ENCODE measurements around the gene AGPAT3.
A peak's percentile ranks its signal among the peaks of the same experiment; 100 is the strongest.

Gene AGPAT3

GRCh38 chr21:43865540-43866259 is 677 bp downstream of the AGPAT3 start:
- no peak for DNase-seq

- no peak for DNase-seq
Measured at GRCh38 chr21:43866260-43866629, 1.2 kb downstream of the AGPAT3 start.

GRCh38 chr21:43866659-43867331 is 1.8 kb downstream of the AGPAT3 start:
- no peak for DNase-seq

- no peak for DNase-seq
Measured at GRCh38 chr21:43867332-43867703, 2.3 kb downstream of the AGPAT3 start.

GRCh38 chr21:43867948-43868347 is 2.9 kb downstream of the AGPAT3 start:
- DNase-seq: no peak

- no peak for DNase-seq
Measured at GRCh38 chr21:43868461-43868860, 3.4 kb downstream of the AGPAT3 start.

GRCh38 chr21:43869486-43870325 is 4.7 kb downstream of the AGPAT3 start:
- DNase-seq: no peak

- no peak for DNase-seq
Measured at GRCh38 chr21:43871487-43871886, 6.5 kb downstream of the AGPAT3 start.

GRCh38 chr21:43872531-43873197 is 7.6 kb downstream of the AGPAT3 start:
- no peak for DNase-seq

- DNase-seq: no peak
Measured at GRCh38 chr21:43873673-43874072, 8.7 kb downstream of the AGPAT3 start.

- no peak for DNase-seq
Measured at GRCh38 chr21:43874085-43874805, 9.2 kb downstream of the AGPAT3 start.

GRCh38 chr21:43876605-43877004 is 11.6 kb downstream of the AGPAT3 start:
- no peak for DNase-seq

- no peak for DNase-seq
Measured at GRCh38 chr21:43877936-43878575, 13.0 kb downstream of the AGPAT3 start.

GRCh38 chr21:43879348-43880110 is 14.5 kb downstream of the AGPAT3 start:
- no peak for DNase-seq

GRCh38 chr21:43880111-43880985 is 15.3 kb downstream of the AGPAT3 start:
- no peak for DNase-seq

GRCh38 chr21:43881283-43881682 is 16.3 kb downstream of the AGPAT3 start:
- DNase-seq: no peak

GRCh38 chr21:43881935-43882334 is 16.9 kb downstream of the AGPAT3 start:
- no peak for DNase-seq

- no peak for DNase-seq
Measured at GRCh38 chr21:43882952-43883545, 18.0 kb downstream of the AGPAT3 start.

GRCh38 chr21:43884012-43884860 is 19.2 kb downstream of the AGPAT3 start:
- DNase-seq: peak; percentile 66
